H9 (cell line): Measurements from ENCODE around the gene HSPBP1. TPM values are rescaled to one million over a fixed set of nuclear protein-coding genes. Genes with fewer than 3 reads are reported as not detected.

Experiments
- DNase-seq: peaks from one replicate; pipeline ENCODE4 v3.0.0-alpha.2; 2017
- H2AFZ ChIP-seq: one replicate; pipeline ENCODE4 v1.6.1; 2013; ENCODE audit warnings: mild to moderate bottlenecking, low read length, control low read depth, moderate library complexity
- H2AK5ac ChIP-seq: 2 replicates; pipeline ENCODE4 v1.6.1; 2013; ENCODE audit warnings: low read length, control low read depth, mixed read lengths; ENCODE audit not compliant: insufficient read length
- H2BK120ac ChIP-seq: one replicate; pipeline ENCODE4 v1.6.1; 2013; ENCODE audit warnings: low read depth, mild to moderate bottlenecking, low read length, control low read depth, inconsistent platforms; ENCODE audit not compliant: poor library complexity, severe bottlenecking
- H2BK12ac ChIP-seq: 2 replicates; pipeline ENCODE4 v1.6.1; 2013; ENCODE audit warnings: low read length, control low read depth, mixed read lengths, low read depth; ENCODE audit not compliant: insufficient read length
- H2BK15ac ChIP-seq: 2 replicates; pipeline ENCODE4 v1.6.1; 2013; ENCODE audit warnings: low read depth, low read length, control low read depth
- H2BK20ac ChIP-seq: one replicate; pipeline ENCODE4 v1.6.1; 2013; ENCODE audit warnings: low read depth, mild to moderate bottlenecking, low read length, control low read depth, inconsistent platforms; ENCODE audit not compliant: poor library complexity, severe bottlenecking
- H2BK5ac ChIP-seq: 2 replicates; pipeline ENCODE4 v1.6.1; 2013; ENCODE audit warnings: low read length, control low read depth, mixed read lengths; ENCODE audit not compliant: insufficient read length
- H3K14ac ChIP-seq: 2 replicates; pipeline ENCODE4 v1.6.1; 2013; ENCODE audit warnings: low read length, control low read depth; ENCODE audit not compliant: insufficient read depth
- H3K18ac ChIP-seq: 2 replicates; pipeline ENCODE4 v1.6.1; 2013; ENCODE audit warnings: low read depth, mild to moderate bottlenecking, mixed read lengths, low read length, control low read depth; ENCODE audit not compliant: insufficient read length
- H3K23ac ChIP-seq: 2 replicates; pipeline ENCODE4 v1.6.1; 2013; ENCODE audit warnings: low read length, control low read depth, mixed read lengths, low read depth; ENCODE audit not compliant: insufficient read length
- H3K23me2 ChIP-seq: 2 replicates; pipeline ENCODE4 v1.6.1; 2013; ENCODE audit warnings: low read depth, mild to moderate bottlenecking, mixed read lengths, low read length, control low read depth; ENCODE audit not compliant: insufficient read length, poor library complexity, severe bottlenecking
- H3K27ac ChIP-seq: 2 replicates; pipeline ENCODE4 v1.5.1; 2013; ENCODE audit warnings: low read length, control low read depth, mixed read lengths, low read depth; ENCODE audit not compliant: insufficient read length
- H3K27me3 ChIP-seq: 2 replicates; pipeline ENCODE4 v1.6.1; 2013; ENCODE audit warnings: low read length, control low read depth, inconsistent platforms; ENCODE audit not compliant: insufficient read depth
- H3K4ac ChIP-seq: 2 replicates; pipeline ENCODE4 v1.6.1; 2013; ENCODE audit warnings: low read depth, mild to moderate bottlenecking, control low read depth, inconsistent platforms, low read length, moderate library complexity
- H3K4me1 ChIP-seq: 2 replicates; pipeline ENCODE4 v1.6.1; 2013; ENCODE audit warnings: low read length, control low read depth, inconsistent platforms; ENCODE audit not compliant: insufficient read depth
- H3K4me2 ChIP-seq: 2 replicates; pipeline ENCODE4 v1.6.1; 2013; ENCODE audit warnings: low read length, control low read depth, mixed read lengths; ENCODE audit not compliant: insufficient read length, insufficient read depth
- H3K56ac ChIP-seq: 2 replicates; pipeline ENCODE4 v1.6.1; 2013; ENCODE audit warnings: low read depth, mild to moderate bottlenecking, mixed read lengths, low read length, control low read depth; ENCODE audit not compliant: insufficient read length
- H3K79me1 ChIP-seq: 2 replicates; pipeline ENCODE4 v1.6.1; 2013; ENCODE audit warnings: low read depth, mild to moderate bottlenecking, moderate library complexity, low read length, control low read depth, inconsistent platforms; ENCODE audit not compliant: insufficient read depth, poor library complexity, severe bottlenecking
- H3K79me2 ChIP-seq: 2 replicates; pipeline ENCODE4 v1.6.1; 2013; ENCODE audit warnings: low read length, control low read depth, inconsistent platforms; ENCODE audit not compliant: insufficient read depth
- H3K9ac ChIP-seq: 2 replicates; pipeline ENCODE4 v1.6.1; 2013; ENCODE audit warnings: low read length, control low read depth, mixed read lengths; ENCODE audit not compliant: insufficient read length; ENCODE audit errors: extremely low read depth
- H3K9me3 ChIP-seq: one replicate; pipeline ENCODE4 v1.6.1; 2013; ENCODE audit warnings: low read depth, low read length, inconsistent platforms; ENCODE audit not compliant: control insufficient read depth
- H3T11ph ChIP-seq: one replicate; pipeline ENCODE4 v1.6.1; 2013; ENCODE audit warnings: mild to moderate bottlenecking, low read length, control low read depth, inconsistent platforms
- H4K20me1 ChIP-seq: one replicate; pipeline ENCODE4 v1.6.1; 2013; ENCODE audit not compliant: control insufficient read depth, insufficient read length, insufficient read depth
- H4K5ac ChIP-seq: 2 replicates; pipeline ENCODE4 v1.6.1; 2013; ENCODE audit warnings: low read depth, mild to moderate bottlenecking, mixed read lengths, low read length, control low read depth; ENCODE audit not compliant: insufficient read length
- H4K8ac ChIP-seq: replicated peaks from 2 replicates; pipeline ENCODE4 v1.6.1; 2013; ENCODE audit warnings: low read length, control low read depth, mixed read lengths, low read depth; ENCODE audit not compliant: insufficient read length
- H4K91ac ChIP-seq: 2 replicates; pipeline ENCODE4 v1.6.1; 2013; ENCODE audit warnings: low read depth, mild to moderate bottlenecking, moderate library complexity, mixed read lengths, low read length, control low read depth; ENCODE audit not compliant: insufficient read length
- H3K27ac Mint-ChIP-seq, 3 experiments: 2 replicates in 2 of 3; 3 replicates in 1 of 3; pipeline ENCODE4 v1.8.0; 2020 to 2021; ENCODE audit warnings: mixed read lengths in 3 of 3, mild to moderate bottlenecking in 1 of 3, moderate library complexity in 1 of 3
- H3K27me3 Mint-ChIP-seq: 2 replicates; pipeline ENCODE4 v1.8.0; 2021; ENCODE audit warnings: low read depth, mild to moderate bottlenecking, moderate library complexity, mixed read lengths
- H3K36me3 Mint-ChIP-seq, 3 experiments: 2 replicates in 2 of 3; 3 replicates in 1 of 3; pipeline ENCODE4 v1.8.0; 2020 to 2021; ENCODE audit warnings: low read depth in 3 of 3, mixed read lengths in 3 of 3; ENCODE audit not compliant: insufficient read depth in 1 of 3
- H3K4me1 Mint-ChIP-seq, 2 experiments: 2 replicates each; pipeline ENCODE4 v1.8.0; 2020; ENCODE audit warnings: mixed read lengths in 2 of 2
- H3K4me3 Mint-ChIP-seq, 2 experiments: 2 replicates in 1 of 2; 3 replicates in 1 of 2; pipeline ENCODE4 v1.8.0; 2020 to 2021; ENCODE audit warnings: mild to moderate bottlenecking in 2 of 2, mixed read lengths in 2 of 2, moderate library complexity in 1 of 2
- H3K9me3 Mint-ChIP-seq, 2 experiments: 2 replicates in 1 of 2; 3 replicates in 1 of 2; pipeline ENCODE4 v1.8.0; 2020; ENCODE audit warnings: mild to moderate bottlenecking in 2 of 2, mixed read lengths in 2 of 2, moderate library complexity in 1 of 2
- CTCF ChIP-seq: fragments of 200-600 bp; sonication (generic); conservative IDR thresholded peaks from 3 replicates; pipeline ENCODE4 v1.8.0; 2021; ENCODE audit warnings: antibody characterized with exemption, mild to moderate bottlenecking
- WGBS: extraction: QIAGEN DNeasy Blood & Tissue Kit; methylation state at CpG from one replicate; pipeline ENCODE4 v1.1.7; 2013; ENCODE audit warnings: missing lambda C conversion rate, low lambda C conversion rate, mixed read lengths; ENCODE audit not compliant: insufficient read length; ENCODE audit errors: extremely low coverage; 5-methylcytosine and 5-hydroxymethylcytosine counted together
- total RNA-seq: library from RNA; stranded (reverse); gene quantifications from 2 replicates; pipeline ENCODE4 v1.2.1, GENCODE V29; 2021

The HSPBP1 gene
- total RNA-seq, 1 experiment from 2014 or later: 47.4 TPM

DNA sequence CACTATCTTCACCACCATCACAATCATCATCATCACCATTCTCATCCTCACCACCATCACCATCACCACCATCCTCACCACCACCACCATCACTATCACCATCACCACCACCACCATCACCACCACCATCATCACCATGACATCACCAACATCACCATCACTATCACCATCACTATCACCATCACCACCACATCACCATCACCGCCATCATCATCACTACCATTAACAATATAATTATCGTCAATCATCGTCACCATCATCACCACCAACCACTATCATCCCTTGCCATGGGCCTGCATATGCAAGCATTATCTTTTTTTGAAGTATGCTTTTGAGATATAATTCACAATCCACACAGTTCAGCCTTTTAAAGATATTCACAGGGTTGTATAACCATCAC is 13.5 kb downstream of the HSPBP1 start:
- no peaks in the 10 kb centered on the region; the same call in 1 of the 2 replicates for H3K27me3 Mint-ChIP-seq
- H3K79me1 ChIP-seq: no peaks in the 10 kb centered on the region
- no peak overlapping the region for H2BK15ac ChIP-seq
- H3K27me3 ChIP-seq: no peaks in the 10 kb centered on the region
- H2BK12ac ChIP-seq: no peak overlapping the region
- no peak overlapping the region for H3K18ac ChIP-seq
- no peak for DNase-seq
- H3K23me2 ChIP-seq: no peaks in the 10 kb centered on the region
- no peak overlapping the region for H3T11ph ChIP-seq
- no peak for TF ChIP-seq CTCF
- H3K23ac ChIP-seq: no peak overlapping the region
- no peak overlapping the region for H3K27ac ChIP-seq
- H3K79me2 ChIP-seq: no peaks in the 10 kb centered on the region
- H4K5ac ChIP-seq: no peak overlapping the region
- no peaks in the 10 kb centered on the region for H3K4me1 ChIP-seq
- peaks cover 8 to 10% of the 10 kb centered on the region in 2 experiments for H3K9me3 Mint-ChIP-seq
- H3K56ac ChIP-seq: no peak overlapping the region
- H2BK120ac ChIP-seq: no peak overlapping the region
- no peaks in the 10 kb centered on the region for H4K20me1 ChIP-seq
- H3K4me2 ChIP-seq: no peak overlapping the region
- peaks cover 8% of the 10 kb centered on the region for H3K9me3 ChIP-seq
- H3K4me1 Mint-ChIP-seq: peaks cover 0 to 8% of the 10 kb centered on the region in 2 experiments; a peak in 1 of 4 replicates
- no peak overlapping the region for H3K14ac ChIP-seq
- H3K4me3 Mint-ChIP-seq: peak overlapping the region in 1 of 2 experiments; percentile 1; a peak in 2 of 5 replicates
- no peak overlapping the region for H2BK20ac ChIP-seq
- no peak overlapping the region for H2BK5ac ChIP-seq
- H3K36me3 Mint-ChIP-seq: peaks cover 11 to 14% (median 12%) of the 10 kb centered on the region in 3 experiments
- no peak overlapping the region for H3K27ac Mint-ChIP-seq
- H3K4ac ChIP-seq: no peak overlapping the region
- no peak overlapping the region for H4K91ac ChIP-seq
- WGBS: 100% methylated on average over 3 of the region's 3 CpGs
- H2AK5ac ChIP-seq: no peak overlapping the region
- no peak overlapping the region for H2AFZ ChIP-seq
- H3K9ac ChIP-seq: no peak overlapping the region
- H4K8ac ChIP-seq: no peak overlapping the region
